NCI-H82 (cell line): ENCODE data around the gene PDE4B.
"Not testable (repeated sequence)": the region's sequence is repeated elsewhere in the genome, so short reads cannot be mapped to it uniquely, and the experiment has no call there.

Experiments
- DNase-seq: peaks from one replicate; lab custom pipeline; 2025; lab: John Stamatoyannopoulos, UW

PDE4B gene

DNA sequence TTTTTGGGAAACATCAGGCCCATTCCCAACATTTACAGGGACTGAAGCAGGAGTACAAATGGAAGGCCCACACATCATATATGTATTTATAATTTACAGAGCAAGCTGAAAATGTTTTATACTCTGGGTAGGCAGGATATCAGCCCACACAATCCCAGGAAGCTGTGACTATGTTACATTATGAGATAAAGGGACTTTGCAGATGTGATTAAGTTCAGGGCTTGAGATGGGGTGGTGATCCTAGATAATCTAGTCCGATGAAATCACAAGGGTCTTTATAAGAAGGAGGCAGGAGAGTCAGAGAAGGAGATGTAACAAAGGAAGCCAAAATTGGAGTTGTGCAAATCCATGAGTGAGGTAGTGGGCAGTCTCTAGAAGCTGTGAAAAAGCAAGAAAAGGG is 160.5 kb downstream of the PDE4B start:
- peak; percentile 50 for DNase-seq

DNA sequence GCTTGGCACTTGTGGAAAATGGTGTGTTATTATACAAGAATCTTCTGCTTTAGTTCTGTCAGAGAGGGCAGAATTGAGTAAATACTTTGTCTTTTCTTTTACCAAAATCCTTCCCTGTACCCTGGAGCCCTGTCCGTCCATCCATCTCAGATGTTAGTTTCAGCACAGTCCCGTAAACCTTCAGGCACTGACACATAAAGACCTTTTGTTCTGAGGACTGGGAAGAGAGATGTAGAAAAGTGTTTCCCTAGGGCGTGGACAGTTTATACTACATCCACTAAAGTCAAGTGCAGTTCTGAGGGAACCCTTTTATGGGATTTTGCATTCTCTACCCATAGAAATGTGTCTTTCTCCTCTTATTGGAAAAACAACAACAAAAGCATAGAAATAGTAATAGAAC is 162.4 kb downstream of the PDE4B start:
- no peak for DNase-seq

- DNase-seq, result no peak
These were observed 162.8 kb downstream of the PDE4B start for GRCh38 chr1:65955503-65955902.

DNA sequence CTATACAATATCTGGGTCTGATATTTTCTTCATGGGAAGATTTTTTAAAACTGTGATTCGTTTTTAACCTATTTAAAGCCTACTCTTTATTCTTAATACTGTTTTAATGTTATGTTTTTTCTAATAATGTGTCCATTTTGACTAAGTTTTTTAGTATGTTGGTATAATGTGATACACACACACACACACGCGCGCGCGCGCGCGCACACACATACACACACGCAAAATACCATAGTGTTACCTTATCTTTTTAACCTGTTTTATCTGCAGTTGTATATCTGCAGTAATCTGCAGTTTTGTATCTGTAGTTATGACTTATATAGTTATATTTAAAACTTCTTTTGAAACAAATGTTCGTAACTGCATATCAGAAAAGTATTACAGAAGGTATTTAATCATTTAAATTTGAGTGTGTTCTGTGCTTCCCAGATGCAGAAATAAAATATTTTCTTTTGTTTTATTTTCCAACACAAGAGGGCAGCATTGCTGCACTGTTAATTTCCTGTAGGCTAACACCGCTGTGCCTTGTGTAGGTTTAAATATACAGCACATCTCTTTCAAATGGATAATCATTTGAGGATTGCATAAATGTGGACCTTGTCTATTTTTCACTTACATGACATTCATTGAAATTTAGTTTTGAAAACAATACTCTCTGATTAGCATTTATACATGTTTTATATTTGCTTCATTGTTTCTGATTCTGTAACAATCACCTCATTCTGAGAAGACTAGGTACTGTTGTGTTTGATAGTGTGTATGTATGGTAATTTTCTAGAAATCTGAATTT is 166.1 kb downstream of the PDE4B start:
- peak; percentile 74 for DNase-seq

DNA sequence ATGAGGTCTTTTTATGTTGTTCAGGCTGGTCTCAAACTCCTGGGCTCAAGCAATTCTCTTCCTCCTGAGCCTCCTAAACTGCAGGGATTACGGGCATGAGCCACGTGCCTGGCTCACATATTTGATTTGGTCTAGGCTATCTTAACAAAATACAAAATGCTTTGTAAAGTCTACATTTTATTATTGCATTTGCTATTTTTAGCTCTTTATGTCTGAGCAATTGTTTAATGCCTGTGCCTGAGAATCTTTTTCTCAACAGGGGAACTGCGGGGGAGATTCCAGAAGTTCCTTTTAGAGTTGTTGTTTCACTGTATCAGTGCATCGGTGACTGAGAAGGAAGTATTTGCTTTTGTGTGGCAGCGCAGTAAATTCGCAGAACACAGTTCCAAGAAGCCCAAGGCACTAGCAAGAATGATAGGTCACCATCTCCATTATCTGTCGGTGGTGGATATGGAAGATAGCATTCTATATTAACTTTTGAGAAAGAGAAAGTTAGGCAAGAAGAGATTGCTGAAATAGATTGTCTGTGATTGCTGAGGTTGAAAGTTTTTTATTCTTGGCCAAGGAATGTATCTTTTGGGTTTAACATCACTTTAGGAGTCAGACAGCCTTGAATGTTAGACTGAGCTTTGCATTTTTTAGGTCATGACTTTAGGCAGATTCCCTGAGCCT is 167.3 kb downstream of the PDE4B start:
- no peak for DNase-seq

- peak; percentile 6 for DNase-seq
These were observed 170.6 kb downstream of the PDE4B start for GRCh38 chr1:65963156-65963888.

- DNase-seq, result no peak
These were observed 171.4 kb downstream of the PDE4B start for GRCh38 chr1:65964123-65964522.

GRCh38 chr1:65965112-65965996 is 172.7 kb downstream of the PDE4B start:
- DNase-seq, result no peak

GRCh38 chr1:65967492-65967891 is 174.8 kb downstream of the PDE4B start:
- not testable (repeated sequence) for DNase-seq

DNA sequence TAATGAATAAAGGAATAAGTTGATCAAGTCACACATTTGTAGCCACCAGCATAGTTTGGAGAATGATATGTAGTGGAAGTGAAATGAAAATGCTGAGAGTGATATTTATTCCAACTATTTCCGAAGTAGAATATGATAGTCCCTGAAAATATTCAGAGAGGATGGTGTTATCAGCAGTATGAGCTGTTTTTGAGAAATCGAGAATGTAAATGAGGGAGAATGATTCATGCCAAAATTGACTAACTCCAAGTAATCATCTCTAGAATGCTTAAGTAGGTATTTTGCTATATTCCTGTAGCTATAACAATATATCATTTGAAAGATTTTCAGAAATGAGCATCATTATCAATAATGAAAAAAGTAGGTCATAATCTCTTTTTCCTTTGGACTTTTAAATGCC is 178.9 kb downstream of the PDE4B start:
- DNase-seq, result no peak

DNA sequence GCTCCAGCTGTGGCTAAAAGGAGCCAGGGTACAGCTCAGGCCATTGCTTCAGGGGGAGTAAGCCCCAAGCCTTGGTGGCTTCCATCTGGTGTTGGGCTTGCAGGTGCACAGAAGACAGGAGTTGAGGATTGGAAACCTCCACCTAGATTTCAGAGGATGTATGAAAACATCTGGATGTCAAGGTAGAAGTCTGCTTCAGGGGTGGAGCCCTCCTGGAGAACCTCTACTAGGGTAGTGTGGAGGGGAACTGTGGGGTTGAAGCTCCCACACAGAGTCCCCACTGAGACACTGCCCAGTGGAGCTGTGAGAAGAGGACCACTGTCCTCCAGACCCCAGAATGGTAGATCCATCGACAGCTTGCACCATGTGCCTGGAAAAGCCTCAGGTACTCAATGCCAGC is 183.0 kb downstream of the PDE4B start:
- DNase-seq, result no peak

GRCh38 chr1:65979136-65980044 is 186.7 kb downstream of the PDE4B start:
- no peak for DNase-seq

DNA sequence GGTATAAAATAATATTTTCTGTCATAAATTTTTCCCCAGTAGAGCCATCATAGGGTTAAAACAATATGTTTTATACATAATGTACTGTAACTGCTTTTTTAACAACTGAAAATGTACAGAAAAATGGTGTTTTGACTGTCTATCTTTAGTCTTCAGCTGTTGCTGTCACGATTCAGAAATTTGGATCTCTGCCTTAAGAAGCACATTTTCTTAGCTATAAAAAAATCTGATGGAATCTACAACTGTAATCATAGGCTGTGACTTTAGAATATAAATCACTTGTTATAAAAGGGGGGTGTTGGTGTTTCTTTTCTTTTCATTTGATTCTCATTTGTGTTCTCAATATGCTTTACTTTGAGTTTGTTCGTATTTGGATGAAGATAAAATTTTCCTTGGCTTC is 187.5 kb downstream of the PDE4B start:
- DNase-seq, result no peak

- DNase-seq, result no peak
These were observed 190.8 kb downstream of the PDE4B start for GRCh38 chr1:65983500-65983899.

GRCh38 chr1:65985393-65986066 is 192.8 kb downstream of the PDE4B start:
- DNase-seq, result no peak

DNA sequence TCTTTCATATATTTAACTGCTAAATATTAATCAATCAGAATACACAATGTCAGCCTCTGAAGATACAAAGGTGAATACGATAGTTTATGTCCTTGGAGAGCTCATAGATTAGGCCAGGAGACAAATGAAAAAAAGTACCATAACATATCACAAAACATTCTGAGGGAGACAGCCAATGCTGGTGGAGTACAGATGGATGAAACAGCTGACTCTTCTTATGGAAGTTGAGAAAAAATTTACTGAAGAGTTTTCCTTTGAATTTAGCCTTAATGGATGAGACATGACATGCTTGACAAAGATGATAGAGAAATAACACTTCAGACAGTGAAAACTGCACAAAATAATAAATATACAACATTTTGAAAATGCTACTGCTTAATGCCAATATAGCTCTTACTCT is 193.5 kb downstream of the PDE4B start:
- DNase-seq, result no peak

- no peak for DNase-seq
These were observed 197.5 kb downstream of the PDE4B start for GRCh38 chr1:65990161-65990560.

DNA sequence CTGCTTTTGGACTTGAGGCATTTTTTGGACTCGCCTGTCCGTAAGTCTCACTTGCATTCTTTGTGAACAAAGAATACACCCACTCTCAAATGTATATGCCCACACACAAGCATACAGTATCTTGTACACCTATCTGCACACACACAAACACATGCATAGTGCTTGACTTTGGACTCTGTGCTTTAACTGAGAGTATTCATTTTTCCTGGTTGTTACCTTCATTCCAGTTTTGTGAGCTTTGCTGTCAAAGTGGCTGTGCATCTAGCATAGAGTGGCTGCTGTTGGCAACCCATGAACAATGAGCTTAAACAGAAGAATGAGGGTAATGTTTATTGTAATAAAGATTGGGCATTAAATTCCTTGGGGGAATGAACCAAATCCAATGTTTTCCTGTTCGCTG is 199.0 kb downstream of the PDE4B start:
- DNase-seq, result no peak

- DNase-seq, result no peak
These were observed 199.6 kb downstream of the PDE4B start for GRCh38 chr1:65992165-65992821.

- no peak for DNase-seq
These were observed 200.2 kb downstream of the PDE4B start for GRCh38 chr1:65992831-65993271.
